Occipital lobe (tissue), 2 donors: ENCODE measurements around the gene EGLN3. TPM values are rescaled to one million over a fixed set of nuclear protein-coding genes. Genes with fewer than 3 reads are reported as not detected.
"Not testable (repeated sequence)": the region's sequence is repeated elsewhere in the genome, so short reads cannot be mapped to it uniquely, and the experiment has no call there.

Source experiments
- DNase-seq: peaks from one replicate; lab custom pipeline; 2025; lab: John Stamatoyannopoulos, UW
- total RNA-seq: library from RNA; depleted of rRNA; stranded (reverse); fragments of >200 nt; gene quantifications from one replicate; pipeline ENCODE4 v1.2.3, GENCODE V29; 2014

The EGLN3 gene
- total RNA-seq, 1 donor from 2014 or later: 9.7 TPM

DNA sequence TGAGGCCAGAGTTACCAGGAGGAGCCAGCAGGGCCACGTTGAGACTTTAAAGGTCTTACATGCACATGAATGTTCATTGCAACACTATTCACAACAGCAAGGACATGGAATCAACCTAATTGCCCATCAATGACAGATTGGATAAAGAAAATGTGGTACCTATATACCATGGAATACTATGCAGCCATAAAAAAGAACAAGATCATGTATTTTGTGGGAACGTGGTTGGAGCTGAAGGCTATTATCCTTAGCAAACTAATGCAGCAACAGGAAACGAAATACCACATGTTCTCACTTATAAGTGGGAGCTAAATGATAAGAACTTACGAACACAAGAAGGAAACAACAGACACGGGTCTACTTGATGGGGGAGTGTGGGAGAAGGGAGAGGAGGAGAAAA is 11.6 kb upstream of the EGLN3 start:
- DNase-seq: not testable (repeated sequence)

DNA sequence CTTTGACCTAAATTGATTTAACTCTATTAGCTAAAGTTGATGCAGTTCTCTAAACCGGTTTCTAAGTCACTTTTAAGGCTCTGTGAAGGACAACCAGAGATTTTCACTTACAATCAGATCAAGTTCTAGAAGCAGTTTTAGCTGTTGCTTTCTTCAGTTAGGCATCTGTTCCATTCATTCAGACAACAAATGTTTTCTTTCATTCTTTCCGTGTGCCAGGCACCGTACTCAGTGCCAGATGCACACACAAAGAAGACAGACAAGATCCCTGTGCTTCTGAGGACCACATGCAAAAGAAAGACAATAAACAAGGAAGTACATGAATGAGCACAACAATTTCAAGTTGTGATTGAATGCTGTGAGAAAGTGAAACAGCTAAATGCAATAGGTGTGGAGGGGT is 11.1 kb upstream of the EGLN3 start:
- no peak for DNase-seq

DNA sequence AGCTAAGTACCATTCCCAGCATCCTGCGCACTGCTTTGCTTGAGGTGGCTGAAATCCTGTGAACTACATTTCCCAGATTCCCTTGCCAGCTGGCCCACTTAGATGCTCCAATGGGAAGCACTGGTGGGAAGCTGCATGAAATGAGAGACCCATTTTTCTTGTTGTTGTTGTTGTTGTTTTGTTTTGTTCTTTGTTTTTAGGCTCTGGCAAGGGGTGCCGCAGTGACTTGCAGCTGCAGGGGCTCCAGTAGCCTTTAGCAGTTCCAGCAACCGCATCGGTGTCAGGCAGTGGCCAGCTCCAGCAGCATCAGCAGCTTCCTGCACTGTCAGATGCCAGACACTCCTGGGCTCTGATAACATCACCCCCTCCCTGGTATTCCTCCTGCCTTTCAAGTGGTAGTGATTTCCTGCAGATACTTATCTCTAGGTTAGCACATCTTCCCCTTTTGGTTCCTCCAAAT is 8.8 kb upstream of the EGLN3 start:
- DNase-seq: no peak

DNA sequence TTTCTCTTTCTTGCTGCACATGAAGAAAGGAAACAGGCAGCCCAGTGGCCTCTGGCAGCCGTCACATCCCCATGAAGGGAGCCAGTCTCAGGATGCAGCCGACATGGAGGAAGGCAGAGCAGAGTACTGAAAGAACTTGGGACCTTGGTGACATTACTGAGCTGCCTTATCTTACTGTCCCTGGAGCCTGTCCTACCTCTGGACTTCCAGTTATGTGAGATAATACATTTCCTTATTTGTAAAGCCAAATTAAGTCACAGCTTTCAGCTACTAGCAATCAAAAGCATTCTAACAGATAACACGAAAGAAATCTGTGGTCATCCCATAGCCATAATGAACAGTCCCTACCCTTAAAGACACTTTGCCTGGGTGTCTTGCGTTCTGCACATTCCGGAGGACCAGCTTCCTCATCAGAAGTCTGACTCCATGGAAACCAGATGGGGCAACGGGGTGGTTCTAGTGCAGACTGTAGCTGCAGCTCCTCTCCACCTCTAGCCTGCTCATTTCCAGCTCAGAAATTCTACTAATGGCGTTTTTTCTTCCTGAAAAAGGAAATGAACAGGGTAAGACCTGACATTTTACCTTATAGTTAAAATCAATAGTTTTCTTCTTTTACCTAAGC is 7.8 kb upstream of the EGLN3 start:
- DNase-seq: no peak

DNA sequence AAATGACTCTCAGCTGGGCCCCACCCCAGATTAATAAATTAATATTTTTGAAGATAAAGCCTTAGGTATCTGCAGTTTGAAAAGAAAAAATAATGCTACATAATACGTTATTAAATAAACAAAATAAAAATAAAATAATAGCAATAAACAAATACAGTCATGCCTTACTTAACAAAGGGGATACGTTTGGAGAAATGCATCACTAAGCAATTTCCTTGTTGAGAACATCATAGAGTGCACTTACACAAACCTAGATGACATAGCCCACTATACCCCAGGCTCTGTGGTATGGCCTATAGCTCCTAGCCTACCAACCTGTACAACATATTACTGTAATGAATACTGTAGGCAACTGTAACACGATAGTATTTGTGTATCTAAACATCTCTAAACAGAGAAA is 7.1 kb upstream of the EGLN3 start:
- no peak for DNase-seq

DNA sequence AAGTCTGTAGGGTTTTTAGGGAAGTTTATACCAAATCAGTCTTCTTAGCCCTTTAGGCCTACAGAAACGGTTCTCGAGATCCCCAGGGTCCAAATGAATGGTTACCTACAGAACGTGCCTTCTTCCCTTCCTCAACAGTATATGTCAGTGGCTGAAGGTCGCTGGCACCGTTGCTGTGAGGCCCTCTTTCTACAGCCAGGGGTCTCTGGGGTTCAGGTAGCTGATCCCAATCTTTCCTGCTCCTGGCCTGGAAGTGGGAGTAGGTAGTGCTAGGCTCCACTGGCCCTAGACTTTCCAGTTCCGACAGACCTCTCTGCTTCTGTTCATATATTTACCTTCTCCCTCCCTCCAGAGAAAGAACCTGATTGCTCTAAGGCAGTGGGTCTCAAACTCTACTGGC is 6.4 kb upstream of the EGLN3 start:
- no peak for DNase-seq

DNA sequence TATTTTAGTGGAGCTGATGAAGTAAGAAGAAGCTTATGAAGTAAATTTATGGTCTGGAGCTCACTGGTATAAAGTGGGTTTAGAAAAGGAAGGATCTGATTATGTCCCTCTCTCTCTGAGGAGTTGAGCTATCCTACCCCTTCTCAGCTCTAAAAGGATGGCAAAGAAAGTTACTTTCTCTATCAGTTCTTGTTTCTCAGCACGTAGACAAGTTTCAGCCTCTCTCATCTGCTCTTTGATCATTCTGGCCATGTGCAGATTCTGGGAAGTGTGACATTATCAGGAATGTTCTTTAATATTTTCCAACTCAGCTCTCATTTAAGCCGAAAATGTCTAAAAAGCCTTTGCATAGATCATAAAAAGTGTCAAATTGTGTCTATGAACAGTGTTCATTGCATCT is 5.8 kb upstream of the EGLN3 start:
- DNase-seq: no peak

DNA sequence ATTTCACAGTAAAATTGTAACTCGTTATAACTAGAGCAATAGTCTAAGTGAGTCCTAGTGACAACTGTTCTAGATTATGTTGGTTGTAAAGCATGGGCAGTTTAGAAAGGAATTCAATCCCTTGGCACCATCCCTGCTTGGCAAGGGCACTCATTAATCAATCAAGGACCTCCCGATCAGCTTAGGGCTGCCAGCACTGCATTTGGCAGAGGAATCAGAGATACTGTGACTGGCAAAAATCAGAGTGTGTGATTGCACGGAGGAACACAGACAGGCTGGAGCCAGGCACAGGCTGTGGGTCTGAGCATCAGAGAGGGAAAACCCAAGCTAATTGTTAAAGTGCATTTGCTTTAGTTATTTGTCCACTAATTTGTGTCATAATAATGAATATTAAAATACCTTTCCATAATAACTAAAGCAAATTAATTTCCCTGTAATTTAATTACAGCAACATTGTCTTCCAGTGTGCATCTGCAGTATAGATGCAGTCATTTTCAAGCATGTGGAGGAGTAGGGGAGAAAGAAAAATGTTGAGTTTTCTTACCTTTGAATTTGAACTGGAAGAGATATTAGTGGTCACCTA is 3.2 kb upstream of the EGLN3 start:
- DNase-seq: no peak

DNA sequence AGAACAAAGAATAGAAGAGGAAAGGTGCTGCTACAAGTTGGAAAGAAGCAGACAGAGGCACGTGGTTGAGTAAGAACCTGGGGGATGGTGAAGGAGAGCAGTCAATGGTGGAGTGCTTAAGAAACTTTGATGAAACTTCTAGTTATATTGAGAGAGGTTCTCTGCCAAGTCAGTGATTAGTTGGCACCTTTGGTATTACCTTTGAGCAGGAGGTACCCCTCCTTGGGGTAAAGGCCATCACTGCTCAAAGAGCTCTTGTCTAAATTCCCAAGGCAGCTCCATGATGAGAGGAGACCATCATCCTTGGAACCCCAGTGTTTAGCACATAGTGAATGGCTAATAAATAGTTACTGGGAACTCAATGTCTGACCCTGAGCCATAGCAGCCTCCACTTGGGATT is 1.7 kb upstream of the EGLN3 start:
- DNase-seq: no peak

DNA sequence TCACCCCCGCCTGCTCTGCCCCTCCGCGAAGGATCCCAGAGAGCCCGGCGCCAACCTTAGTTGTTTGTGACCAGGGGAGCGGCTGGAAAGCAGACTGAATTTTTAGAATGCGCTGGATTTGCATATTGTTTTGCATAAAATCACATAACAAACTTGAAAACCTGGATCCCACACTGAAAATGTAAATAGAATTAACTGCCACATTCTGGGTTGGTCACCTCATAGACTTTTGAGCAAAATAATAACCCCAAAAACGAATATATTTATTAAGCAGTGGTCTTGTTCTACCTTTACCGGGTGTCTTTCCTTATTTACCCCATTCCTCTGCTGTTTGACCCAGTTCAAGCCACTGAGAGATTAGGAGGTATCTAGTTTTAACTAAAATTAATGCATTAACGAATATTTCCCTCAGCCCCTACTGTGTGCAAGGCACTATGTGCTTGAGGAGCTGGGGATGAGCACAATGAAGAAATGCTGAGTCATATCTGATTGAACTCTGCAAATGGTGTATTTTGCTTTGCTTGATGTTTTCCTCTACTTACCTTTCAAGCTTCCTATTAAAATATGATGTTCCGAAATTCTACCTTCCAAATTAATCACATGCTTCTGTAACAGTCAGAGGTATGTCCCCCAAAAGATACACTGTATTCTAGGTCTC is 438 bp upstream of the EGLN3 start:
- no peak for DNase-seq

DNA sequence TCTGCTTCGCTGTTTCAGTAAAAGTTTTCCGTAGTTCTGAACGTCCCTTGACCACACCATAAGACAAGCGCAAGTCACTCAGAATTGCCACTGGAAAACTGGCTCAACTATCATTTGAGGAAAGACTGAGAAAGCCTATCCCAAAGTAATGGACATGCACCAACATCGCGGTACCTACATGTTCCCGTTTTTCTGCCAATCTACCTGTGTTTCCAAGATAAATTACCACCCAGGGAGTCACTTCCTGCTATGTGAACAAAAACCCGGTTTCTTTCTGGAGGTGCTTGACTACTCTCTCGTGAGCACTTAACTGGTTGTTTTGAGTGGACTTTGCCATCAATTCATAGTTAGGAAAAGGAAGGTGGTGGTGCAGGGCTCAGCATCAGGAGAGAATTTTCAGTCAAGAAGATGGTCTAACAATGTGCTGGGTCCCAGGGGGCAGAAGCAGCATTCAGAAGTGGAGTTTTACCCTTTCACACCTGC is 1.4 kb downstream of the EGLN3 start:
- no peak for DNase-seq

DNA sequence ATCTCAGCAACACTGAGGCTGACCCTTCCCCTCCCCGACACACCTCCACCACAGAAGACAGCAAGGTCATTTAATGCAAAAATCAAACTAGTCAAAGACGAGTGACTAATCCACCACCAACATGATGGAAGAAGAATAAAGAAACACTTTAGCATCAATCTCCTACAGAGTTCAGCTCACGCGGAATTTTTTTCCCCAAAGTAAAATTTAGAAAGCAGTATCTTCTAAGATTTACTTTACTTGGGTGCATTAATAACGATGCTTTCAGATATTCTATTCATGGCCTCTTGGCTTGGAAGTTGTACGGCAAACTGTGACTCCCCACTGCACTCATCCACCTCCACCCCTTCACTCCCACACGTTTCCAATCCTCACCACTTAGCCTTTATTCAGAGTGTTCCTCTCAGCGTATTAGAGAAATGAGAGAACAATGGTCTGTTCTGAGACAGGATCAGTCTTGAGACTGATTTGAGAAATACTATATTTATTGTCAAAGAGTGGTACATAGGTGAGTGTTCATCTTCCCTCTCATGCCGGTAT is 1.9 kb downstream of the EGLN3 start:
- DNase-seq: no peak

DNA sequence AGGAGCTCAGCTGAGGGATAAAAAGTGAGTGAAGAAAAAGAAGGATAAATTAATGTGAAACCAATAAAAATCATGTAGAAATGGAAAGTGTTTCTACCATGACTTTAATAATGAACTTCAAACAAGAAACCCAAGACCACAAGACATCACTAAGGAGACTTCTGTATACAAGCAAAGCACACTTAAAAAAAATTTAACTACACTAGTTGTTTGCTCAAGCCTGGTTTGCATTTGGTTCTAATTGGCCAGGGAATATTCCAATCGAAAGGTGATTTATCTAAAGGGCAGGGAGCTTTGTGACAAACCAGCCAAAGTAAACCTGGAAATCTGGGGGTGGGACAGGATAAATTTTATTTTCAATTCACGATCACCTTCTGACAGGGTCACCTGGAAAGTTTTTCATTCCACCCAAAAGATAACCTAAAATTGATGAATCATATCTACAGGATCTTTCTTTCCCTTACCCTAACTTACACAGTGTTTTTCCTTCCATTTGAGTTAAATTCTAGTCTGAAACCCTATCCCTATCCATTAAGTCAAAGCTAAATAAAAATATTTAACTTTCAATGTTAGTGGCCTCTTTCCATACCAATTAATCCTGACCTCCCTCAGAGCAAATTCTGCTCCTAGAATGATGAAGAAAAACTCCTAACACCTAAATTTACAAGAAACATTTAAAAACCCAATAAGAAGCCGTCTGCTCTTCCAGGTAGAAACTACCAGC is 2.6 kb downstream of the EGLN3 start:
- DNase-seq: no peak

DNA sequence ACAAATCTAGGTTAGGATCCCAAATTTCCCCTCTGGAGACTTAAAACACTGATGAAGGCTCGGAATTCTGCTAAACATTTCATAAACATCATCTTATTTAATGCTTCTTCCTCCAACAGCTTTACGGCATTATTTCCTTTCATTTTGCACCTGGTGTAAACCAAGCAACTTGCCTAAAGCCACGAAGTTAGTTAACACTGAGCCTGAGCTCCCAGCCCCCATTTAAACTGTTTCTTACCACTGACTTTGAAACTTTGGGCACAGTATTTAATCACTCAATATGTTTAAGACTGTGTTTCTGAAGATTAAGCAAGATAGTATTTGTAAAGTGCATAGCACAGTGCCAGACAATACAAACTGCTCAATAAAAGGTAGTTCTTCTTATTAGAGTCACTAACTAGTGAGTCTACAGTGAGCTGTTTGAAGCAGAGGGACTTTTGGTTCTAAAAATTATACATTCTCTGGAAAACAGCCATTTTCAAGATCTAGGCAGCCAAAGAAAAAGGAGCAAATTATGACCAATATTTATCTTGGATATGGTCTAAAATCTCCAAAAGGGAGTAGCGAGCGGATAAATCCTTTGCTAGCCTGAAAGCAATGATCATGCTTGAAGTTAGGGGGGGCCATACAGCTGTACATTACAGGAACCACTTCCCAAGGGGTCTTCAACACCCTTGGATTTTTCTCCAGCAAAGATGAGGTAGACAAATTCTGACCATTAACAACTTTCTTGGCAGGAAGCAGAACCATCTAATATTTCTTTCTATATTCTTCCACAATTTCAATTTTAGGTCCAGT is 4.0 kb downstream of the EGLN3 start:
- no peak for DNase-seq

DNA sequence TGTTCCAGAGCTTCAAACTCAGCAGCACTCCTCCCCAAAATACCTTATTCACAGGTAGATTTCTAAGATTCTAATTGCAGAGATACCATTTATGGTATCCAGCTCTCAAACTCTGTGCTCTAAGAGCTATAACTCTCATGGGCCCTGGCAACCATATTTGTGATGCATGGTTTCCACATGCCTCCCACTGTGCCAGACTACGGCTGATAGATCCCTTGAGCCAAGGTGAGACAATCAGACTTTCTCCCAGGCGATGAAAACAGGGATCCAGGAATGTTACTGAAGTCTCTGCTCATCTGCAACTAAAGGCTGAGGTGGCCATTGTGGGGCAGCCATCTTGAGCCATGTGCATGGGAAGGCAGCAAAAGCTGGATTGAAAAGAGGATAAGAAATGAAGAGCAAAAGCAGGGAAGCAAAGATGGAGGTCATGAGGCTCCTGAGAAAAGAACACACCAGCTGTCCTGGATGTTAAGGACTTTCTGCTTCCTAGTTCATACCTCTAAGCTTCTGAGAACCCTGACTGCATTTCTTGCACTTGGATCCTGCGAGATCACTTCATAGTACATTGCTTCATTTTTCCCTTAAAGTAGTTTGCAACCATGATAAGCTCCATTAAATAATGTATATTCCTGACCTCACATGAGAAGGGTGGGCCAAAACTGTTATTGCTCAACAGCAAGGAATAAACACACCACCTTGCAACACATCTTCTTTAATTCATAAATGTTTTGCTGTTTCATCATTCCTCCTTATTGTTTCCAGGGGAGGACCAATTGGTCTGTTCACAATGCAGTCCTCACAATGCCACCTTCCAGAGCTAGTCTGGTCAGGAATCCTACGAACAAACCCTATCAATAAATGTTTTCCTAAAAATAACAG is 5.4 kb downstream of the EGLN3 start:
- no peak for DNase-seq

DNA sequence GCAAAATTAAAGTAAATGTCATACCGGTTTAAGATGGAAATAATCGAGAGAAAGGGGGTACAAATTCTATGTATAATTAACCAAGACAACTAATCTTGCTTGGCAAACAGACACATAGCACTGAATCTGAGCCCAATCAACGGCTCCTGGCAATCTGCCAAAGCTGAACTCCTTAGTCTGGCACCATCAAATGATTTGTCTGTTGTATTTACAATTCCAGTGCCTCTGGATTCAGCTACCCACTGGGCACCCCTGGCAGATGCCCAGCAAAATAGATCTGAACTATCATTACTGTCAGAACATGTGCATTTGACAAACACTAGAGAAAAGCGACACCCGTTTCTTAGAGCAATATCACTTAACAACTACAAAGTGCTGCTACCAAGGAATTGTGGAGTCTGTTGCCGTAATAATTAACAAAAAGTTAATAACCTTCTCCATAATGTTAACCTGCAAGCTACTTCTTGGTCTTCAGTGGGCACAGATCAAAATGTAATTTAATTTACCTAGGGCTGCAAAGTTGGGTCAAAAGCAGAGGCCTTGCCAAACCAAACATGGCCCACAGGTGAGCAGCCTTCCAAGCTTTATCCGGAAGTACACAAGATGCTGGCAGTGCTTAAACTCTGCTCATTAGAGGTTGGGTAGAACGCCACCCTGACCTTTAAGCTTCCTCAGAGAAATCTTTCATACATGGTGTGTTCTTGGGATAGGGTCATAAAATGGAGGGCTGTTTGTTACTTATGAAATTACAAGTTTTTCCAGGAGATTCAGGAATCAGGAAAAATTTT is 7.6 kb downstream of the EGLN3 start:
- DNase-seq: peak; percentile 15

DNA sequence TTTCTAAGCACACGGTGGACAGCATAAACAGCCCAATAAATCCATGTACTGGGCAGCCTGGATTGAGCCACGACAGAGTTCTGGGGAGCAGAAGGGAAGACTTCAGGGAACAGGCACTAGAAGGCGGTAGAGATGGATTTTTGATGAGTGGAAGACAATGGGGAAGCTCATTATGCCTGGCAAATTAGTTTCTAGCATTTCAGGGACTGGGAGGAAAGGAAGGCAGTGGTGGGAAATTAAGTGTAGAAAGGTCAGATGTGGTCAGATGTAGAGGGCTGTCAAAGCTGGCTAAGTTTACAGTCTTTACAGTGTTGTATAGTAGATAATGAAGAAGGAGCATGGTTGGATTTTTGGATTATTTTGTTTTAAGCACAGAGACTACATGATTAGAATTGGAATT is 9.2 kb downstream of the EGLN3 start:
- DNase-seq: no peak

DNA sequence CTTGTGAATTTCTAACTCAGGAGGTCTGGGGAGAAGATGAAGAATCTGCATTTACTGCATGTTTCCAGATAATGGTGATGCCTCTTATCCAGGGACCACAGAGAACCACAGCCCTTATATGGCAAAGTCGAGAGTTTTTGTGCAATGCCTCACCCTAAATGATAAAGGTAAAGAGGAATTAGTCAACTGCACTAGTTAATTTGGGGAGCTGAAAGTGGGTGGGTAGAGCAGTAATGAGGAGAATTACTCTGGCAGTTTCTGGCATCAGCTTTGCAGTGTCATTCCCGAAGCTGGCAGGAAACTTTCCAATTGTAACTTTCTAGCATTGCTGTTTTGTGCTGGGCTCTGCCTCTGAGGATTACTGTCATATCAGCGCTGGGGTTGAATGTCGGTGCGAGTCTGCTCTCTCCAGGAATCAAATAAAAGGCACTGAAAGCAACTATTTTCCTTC is 10.3 kb downstream of the EGLN3 start:
- no peak for DNase-seq
